Neural progenitor cell (in vitro differentiated cells): ENCODE measurements around the gene TRAM2. TPM values are rescaled to one million over a fixed set of nuclear protein-coding genes. Genes with fewer than 3 reads are reported as not detected.

Experiments used
- DNase-seq: peaks from one replicate; pipeline ENCODE4 v3.0.0-alpha.2; 2016; ENCODE audit warnings: low spot score
- H2AFZ ChIP-seq: fragments of 200-600 bp; sonication (generic); replicated peaks from 2 replicates; pipeline ENCODE4 v1.6.1; 2016; ENCODE audit warnings: antibody characterized with exemption
- H3F3A ChIP-seq: fragments of 200-600 bp; sonication (generic); 2 replicates; pipeline ENCODE4 v1.6.1; 2016; ENCODE audit warnings: antibody characterized with exemption, low read depth
- H3K27ac ChIP-seq: fragments of 200-600 bp; sonication (generic); 2 replicates; pipeline ENCODE4 v1.5.1; 2016; ENCODE audit warnings: mild to moderate bottlenecking
- H3K27me3 ChIP-seq: fragments of 200-600 bp; sonication (generic); 2 replicates; pipeline ENCODE4 v1.6.1; 2016; ENCODE audit warnings: mild to moderate bottlenecking, moderate library complexity
- H3K36me3 ChIP-seq: fragments of 200-600 bp; sonication (generic); 2 replicates; pipeline ENCODE4 v1.5.1; 2016
- H3K4me1 ChIP-seq: fragments of 200-600 bp; sonication (generic); 2 replicates; pipeline ENCODE4 v1.6.1; 2016; ENCODE audit warnings: mixed run types
- H3K4me2 ChIP-seq: fragments of 200-600 bp; sonication (generic); 2 replicates; pipeline ENCODE4 v1.6.1; 2016
- H3K4me3 ChIP-seq: fragments of 200-600 bp; sonication (generic); 2 replicates; pipeline ENCODE4 v1.5.1; 2016
- H3K79me2 ChIP-seq: fragments of 200-600 bp; sonication (generic); 2 replicates; pipeline ENCODE4 v1.6.1; 2016; ENCODE audit warnings: low read depth
- H3K9ac ChIP-seq: fragments of 200-600 bp; sonication (generic); 2 replicates; pipeline ENCODE4 v1.6.1; 2016
- H3K9me3 ChIP-seq: fragments of 200-600 bp; sonication (generic); 2 replicates; pipeline ENCODE4 v1.5.1; 2016; ENCODE audit warnings: low read depth
- H4K20me1 ChIP-seq: fragments of 200-600 bp; sonication (generic); 2 replicates; pipeline ENCODE4 v1.6.1; 2016; ENCODE audit warnings: low read depth
- H3K27ac Mint-ChIP-seq: 3 replicates; pipeline ENCODE4 v1.8.0; 2021; ENCODE audit warnings: mixed read lengths
- H3K27me3 Mint-ChIP-seq: 2 replicates; pipeline ENCODE4 v1.8.0; 2022; ENCODE audit warnings: low read depth, mild to moderate bottlenecking, inconsistent platforms, moderate library complexity, mixed read lengths; ENCODE audit not compliant: insufficient read depth
- H3K36me3 Mint-ChIP-seq: 3 replicates; pipeline ENCODE4 v1.8.0; 2021; ENCODE audit warnings: mixed read lengths
- H3K4me1 Mint-ChIP-seq: 3 replicates; pipeline ENCODE4 v1.8.0; 2021; ENCODE audit warnings: mixed read lengths
- H3K4me3 Mint-ChIP-seq: 3 replicates; pipeline ENCODE4 v1.8.0; 2021; ENCODE audit warnings: mild to moderate bottlenecking, moderate library complexity, mixed read lengths
- H3K9me3 Mint-ChIP-seq: 3 replicates; pipeline ENCODE4 v1.8.0; 2020; ENCODE audit warnings: mixed read lengths
- CTCF ChIP-seq: fragments of 200-600 bp; sonication (generic); IDR thresholded peaks from 2 replicates; pipeline ENCODE4 v1.5.1; 2017; ENCODE audit warnings: antibody characterized with exemption, mild to moderate bottlenecking
- EZH2 ChIP-seq: fragments of 200-600 bp; sonication (generic); IDR thresholded peaks from 2 replicates; pipeline ENCODE4 v1.6.1; 2017; ENCODE audit warnings: antibody characterized with exemption, mild to moderate bottlenecking, moderate library complexity
- EZH2phosphoT487 ChIP-seq: fragments of 200-600 bp; sonication (generic); IDR thresholded peaks from 2 replicates; pipeline ENCODE4 v1.6.1; 2017; ENCODE audit warnings: antibody characterized with exemption
- total RNA-seq: library from RNA; depleted of rRNA; stranded (reverse); fragments of >200 nt; gene quantifications from 2 replicates; pipeline ENCODE4 v1.2.3, GENCODE V29; 2015; ENCODE audit warnings: low replicate concordance

Gene TRAM2
- total RNA-seq, 1 donor from 2014 or later = 12.3 TPM

DNA sequence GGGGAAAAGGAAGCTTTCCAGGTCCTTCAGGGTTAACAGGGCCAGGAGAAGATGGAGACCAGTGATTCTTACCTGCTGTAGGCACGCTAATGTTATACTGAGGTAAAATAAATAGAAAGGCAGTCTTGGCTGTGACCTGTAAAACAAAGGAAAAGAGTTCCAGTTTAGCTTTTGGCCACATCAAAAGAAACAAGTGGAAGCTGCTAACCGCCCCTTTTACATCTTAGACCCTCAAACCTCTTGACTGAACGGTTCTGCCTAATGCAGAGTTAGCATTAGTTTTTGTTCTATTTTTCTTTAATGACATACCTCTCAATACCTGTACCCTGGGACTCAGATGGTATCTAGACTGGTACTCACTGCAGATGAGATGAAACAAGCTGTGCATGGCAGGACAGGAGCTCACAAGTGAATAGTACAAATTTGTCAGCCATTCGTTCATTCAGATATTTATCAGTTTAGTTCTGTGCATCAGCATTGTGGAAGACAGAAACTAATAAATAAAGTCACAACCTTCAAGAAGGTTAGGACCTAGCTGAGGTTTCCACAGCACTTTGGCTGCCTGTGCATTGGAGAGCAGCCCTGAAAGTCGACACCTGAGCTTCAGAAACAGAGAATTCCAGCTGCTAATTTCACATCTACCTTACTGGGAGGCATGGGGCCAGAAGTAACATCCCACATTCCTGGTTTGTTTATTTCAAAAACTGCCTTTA lies 41.0 kb downstream of the TRAM2 start:
- Mint-ChIP-seq H3K36me3 (peaks cover 5% of the 10 kb centered on the region), H3K4me3 (no peak overlapping the region), H3K27me3 (peaks cover 2% of the 10 kb centered on the region), H3K27ac (no peak overlapping the region), H3K4me1 (peaks cover 19% of the 10 kb centered on the region), H3K9me3 (no peaks in the 10 kb centered on the region)
- Histone ChIP-seq H3F3A (no peaks in the 10 kb centered on the region), H3K9ac (no peak overlapping the region), H3K4me1 (peaks cover 10% of the 10 kb centered on the region), H3K27ac (no peak overlapping the region), H3K36me3 (no peaks in the 10 kb centered on the region), H3K4me3 (no peak overlapping the region), H4K20me1 (no peaks in the 10 kb centered on the region), H2AFZ (no peak overlapping the region), H3K27me3 (no peaks in the 10 kb centered on the region), H3K9me3 (no peaks in the 10 kb centered on the region), H3K4me2 (no peak overlapping the region), H3K79me2 (no peaks in the 10 kb centered on the region)
- TF ChIP-seq EZH2 (no peak), CTCF (no peak), EZH2phosphoT487 (no peak)
- no peak for DNase-seq

- H3F3A ChIP-seq = no peaks in the 10 kb centered on the region
- no peak overlapping the region for H3K4me2 ChIP-seq
- Mint-ChIP-seq H3K36me3 (peaks cover 5% of the 10 kb centered on the region), H3K4me1 (peaks cover 17% of the 10 kb centered on the region), H3K27ac (peak overlapping the region; percentile 30), H3K9me3 (no peaks in the 10 kb centered on the region), H3K4me3 (no peak overlapping the region), H3K27me3 (peaks cover 4% of the 10 kb centered on the region)
- H3K36me3 ChIP-seq = no peaks in the 10 kb centered on the region
- H3K4me3 ChIP-seq = no peak overlapping the region
- no peaks in the 10 kb centered on the region for H4K20me1 ChIP-seq
- H2AFZ ChIP-seq = no peak overlapping the region
- H3K9me3 ChIP-seq = no peaks in the 10 kb centered on the region
- TF ChIP-seq EZH2phosphoT487 = no peak
- no peak for TF ChIP-seq CTCF
- TF ChIP-seq EZH2 = no peak
- H3K4me1 ChIP-seq = peaks cover 10% of the 10 kb centered on the region
- no peak for DNase-seq
- no peak overlapping the region for H3K27ac ChIP-seq
- no peaks in the 10 kb centered on the region for H3K27me3 ChIP-seq
- no peaks in the 10 kb centered on the region for H3K79me2 ChIP-seq
- no peak overlapping the region for H3K9ac ChIP-seq
Observed at GRCh38 chr6:52534966-52535390, 41.9 kb downstream of the TRAM2 start.

GRCh38 chr6:52534363-52534762 lies 42.5 kb downstream of the TRAM2 start:
- Histone ChIP-seq H2AFZ (no peak overlapping the region), H4K20me1 (no peaks in the 10 kb centered on the region), H3K4me1 (peaks cover 10% of the 10 kb centered on the region), H3K9me3 (no peaks in the 10 kb centered on the region), H3K4me3 (no peak overlapping the region), H3K27me3 (no peaks in the 10 kb centered on the region), H3K9ac (no peak overlapping the region), H3K4me2 (no peak overlapping the region), H3F3A (no peaks in the 10 kb centered on the region), H3K36me3 (no peaks in the 10 kb centered on the region), H3K79me2 (no peaks in the 10 kb centered on the region), H3K27ac (no peak overlapping the region)
- H3K27me3 Mint-ChIP-seq = peaks cover 4% of the 10 kb centered on the region
- H3K4me1 Mint-ChIP-seq = peaks cover 12% of the 10 kb centered on the region
- no peak overlapping the region for H3K27ac Mint-ChIP-seq
- H3K36me3 Mint-ChIP-seq = peaks cover 5% of the 10 kb centered on the region
- H3K4me3 Mint-ChIP-seq = no peak overlapping the region
- no peaks in the 10 kb centered on the region for H3K9me3 Mint-ChIP-seq
- TF ChIP-seq CTCF (no peak), EZH2phosphoT487 (no peak), EZH2 (no peak)
- no peak for DNase-seq
